Ishikawa (cell line): ENCODE measurements around the gene PRCC.

ENCODE experiments used
- CEBPB ChIP-seq: IDR thresholded peaks from 2 replicates; pipeline ENCODE4 v1.6.1; 2012
- EGR1 ChIP-seq: IDR thresholded peaks from 2 replicates; pipeline ENCODE4 v1.6.1; 2012
- EP300 ChIP-seq: IDR thresholded peaks from 2 replicates; pipeline ENCODE4 v1.6.1; 2012; ENCODE audit warnings: borderline replicate concordance
- FOXM1 ChIP-seq: IDR thresholded peaks from 2 replicates; pipeline ENCODE4 v1.6.1; 2012; ENCODE audit warnings: low read depth, borderline replicate concordance
- MAX ChIP-seq: IDR thresholded peaks from 2 replicates; pipeline ENCODE4 v1.6.1; 2012
- NFIC ChIP-seq: IDR thresholded peaks from 2 replicates; pipeline ENCODE4 v1.6.1; 2012
- RAD21 ChIP-seq: IDR thresholded peaks from 2 replicates; pipeline ENCODE4 v1.6.1; 2012; ENCODE audit warnings: low read depth
- TAF1 ChIP-seq: IDR thresholded peaks from 2 replicates; pipeline ENCODE4 v1.6.1; 2012; ENCODE audit warnings: low read depth, mild to moderate bottlenecking
- TCF12 ChIP-seq: IDR thresholded peaks from 2 replicates; pipeline ENCODE4 v1.6.1; 2012; ENCODE audit warnings: low read depth
- TEAD4 ChIP-seq: IDR thresholded peaks from 2 replicates; pipeline ENCODE4 v1.6.1; 2012
- USF1 ChIP-seq: IDR thresholded peaks from 2 replicates; pipeline ENCODE4 v1.6.1; 2012
- YY1 ChIP-seq: IDR thresholded peaks from 2 replicates; pipeline ENCODE4 v1.6.1; 2012; ENCODE audit warnings: low read depth
- TF ChIP-seq, protein P1 (sequence below): IDR thresholded peaks from 2 replicates; pipeline ENCODE4 v1.6.1; 2012; ENCODE audit warnings: low read depth, mild to moderate bottlenecking

DNA sequence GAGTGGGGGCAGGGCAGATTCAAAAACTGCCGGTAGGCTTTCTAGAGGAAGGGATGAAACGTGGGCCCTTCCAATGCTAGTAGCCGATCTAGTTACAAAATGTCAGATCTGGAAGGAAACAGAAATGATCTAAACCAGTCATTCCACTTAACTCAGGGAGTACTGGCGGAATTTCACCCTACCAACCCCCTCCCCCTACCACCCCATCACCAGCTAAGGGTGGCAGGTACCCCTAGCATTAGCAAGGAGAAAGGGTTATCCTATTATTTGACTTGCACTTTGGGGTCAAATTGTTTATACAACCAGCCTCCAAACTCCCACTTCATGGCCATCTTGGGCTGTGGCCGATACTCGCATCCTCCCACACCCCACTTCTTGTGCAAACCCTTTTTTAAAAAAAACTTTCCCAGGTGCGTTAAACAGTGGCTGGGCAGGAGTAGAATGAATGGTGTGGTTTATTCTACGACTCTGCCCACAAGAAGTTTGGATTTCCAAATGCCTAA is 25.8 kb upstream of the PRCC start:
- TF ChIP-seq, protein P1, sequence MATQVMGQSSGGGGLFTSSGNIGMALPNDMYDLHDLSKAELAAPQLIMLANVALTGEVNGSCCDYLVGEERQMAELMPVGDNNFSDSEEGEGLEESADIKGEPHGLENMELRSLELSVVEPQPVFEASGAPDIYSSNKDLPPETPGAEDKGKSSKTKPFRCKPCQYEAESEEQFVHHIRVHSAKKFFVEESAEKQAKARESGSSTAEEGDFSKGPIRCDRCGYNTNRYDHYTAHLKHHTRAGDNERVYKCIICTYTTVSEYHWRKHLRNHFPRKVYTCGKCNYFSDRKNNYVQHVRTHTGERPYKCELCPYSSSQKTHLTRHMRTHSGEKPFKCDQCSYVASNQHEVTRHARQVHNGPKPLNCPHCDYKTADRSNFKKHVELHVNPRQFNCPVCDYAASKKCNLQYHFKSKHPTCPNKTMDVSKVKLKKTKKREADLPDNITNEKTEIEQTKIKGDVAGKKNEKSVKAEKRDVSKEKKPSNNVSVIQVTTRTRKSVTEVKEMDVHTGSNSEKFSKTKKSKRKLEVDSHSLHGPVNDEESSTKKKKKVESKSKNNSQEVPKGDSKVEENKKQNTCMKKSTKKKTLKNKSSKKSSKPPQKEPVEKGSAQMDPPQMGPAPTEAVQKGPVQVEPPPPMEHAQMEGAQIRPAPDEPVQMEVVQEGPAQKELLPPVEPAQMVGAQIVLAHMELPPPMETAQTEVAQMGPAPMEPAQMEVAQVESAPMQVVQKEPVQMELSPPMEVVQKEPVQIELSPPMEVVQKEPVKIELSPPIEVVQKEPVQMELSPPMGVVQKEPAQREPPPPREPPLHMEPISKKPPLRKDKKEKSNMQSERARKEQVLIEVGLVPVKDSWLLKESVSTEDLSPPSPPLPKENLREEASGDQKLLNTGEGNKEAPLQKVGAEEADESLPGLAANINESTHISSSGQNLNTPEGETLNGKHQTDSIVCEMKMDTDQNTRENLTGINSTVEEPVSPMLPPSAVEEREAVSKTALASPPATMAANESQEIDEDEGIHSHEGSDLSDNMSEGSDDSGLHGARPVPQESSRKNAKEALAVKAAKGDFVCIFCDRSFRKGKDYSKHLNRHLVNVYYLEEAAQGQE, result no peak
- TF ChIP-seq EGR1 (no peak), TEAD4 (no peak), NFIC (no peak), TAF1 (no peak), RAD21 (no peak), MAX (no peak), TCF12 (no peak), YY1 (no peak), FOXM1 (no peak), EP300 (no peak), CEBPB (no peak), USF1 (no peak)
